ENCODE measurements around the gene TRIM58. TPM values are rescaled to one million over a fixed set of nuclear protein-coding genes. Genes with fewer than 3 reads are reported as not detected.

Gene TRIM58, protein sequence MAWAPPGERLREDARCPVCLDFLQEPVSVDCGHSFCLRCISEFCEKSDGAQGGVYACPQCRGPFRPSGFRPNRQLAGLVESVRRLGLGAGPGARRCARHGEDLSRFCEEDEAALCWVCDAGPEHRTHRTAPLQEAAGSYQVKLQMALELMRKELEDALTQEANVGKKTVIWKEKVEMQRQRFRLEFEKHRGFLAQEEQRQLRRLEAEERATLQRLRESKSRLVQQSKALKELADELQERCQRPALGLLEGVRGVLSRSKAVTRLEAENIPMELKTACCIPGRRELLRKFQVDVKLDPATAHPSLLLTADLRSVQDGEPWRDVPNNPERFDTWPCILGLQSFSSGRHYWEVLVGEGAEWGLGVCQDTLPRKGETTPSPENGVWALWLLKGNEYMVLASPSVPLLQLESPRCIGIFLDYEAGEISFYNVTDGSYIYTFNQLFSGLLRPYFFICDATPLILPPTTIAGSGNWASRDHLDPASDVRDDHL
- under 1 TPM; 0.21 to 0.65 (median 0.46) TPM for total RNA-seq
- total RNA-seq (2013): 0.50 TPM
- total RNA-seq: 0.04 to 1.3 (median 0.30) reads per million in 29 experiments

DNA sequence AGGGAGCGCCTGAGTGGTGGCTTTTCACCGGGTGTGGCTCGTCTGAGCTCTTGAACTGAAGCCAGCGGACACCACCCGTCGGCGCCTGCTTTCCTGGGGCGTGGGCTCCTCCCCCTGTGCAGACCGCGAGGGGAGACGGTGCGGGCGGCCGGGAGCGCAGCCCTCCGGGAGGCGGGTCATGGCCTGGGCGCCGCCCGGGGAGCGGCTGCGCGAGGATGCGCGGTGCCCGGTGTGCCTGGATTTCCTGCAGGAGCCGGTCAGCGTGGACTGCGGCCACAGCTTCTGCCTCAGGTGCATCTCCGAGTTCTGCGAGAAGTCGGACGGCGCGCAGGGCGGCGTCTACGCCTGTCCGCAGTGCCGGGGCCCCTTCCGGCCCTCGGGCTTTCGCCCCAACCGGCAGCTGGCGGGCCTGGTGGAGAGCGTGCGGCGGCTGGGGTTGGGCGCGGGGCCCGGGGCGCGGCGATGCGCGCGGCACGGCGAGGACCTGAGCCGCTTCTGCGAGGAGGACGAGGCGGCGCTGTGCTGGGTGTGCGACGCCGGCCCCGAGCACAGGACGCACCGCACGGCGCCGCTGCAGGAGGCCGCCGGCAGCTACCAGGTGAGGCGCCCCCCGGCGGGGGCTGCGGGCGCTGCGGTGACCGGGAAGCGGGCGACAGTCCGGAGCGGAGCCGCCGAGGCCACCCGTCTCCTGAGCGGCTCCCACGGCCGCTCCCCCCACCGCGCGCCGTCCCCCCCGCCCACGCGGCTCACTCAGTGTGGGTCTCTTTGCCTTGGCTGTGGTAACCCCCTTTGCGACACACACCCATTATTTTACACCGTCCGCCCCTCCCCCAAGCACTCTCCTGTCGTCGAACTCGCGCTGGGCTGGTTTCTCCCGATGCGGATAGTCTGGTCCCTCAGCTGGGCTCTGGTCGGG is at the start of gene TRIM58:
TSS of gene TRIM58 (plus strand) at position 119 of the 916 bp plus-strand sequence. CDS start at position 179, 60 bp downstream.
- ChIA-PET CTCF (interaction anchor here in 1 of 2 donors (0.7 kb wide), 1 partner anchor 409 kb away, joined by 5 read pairs; no protein-coding TSS in a partner anchor), POLR2A (no interaction called here)
- no peak within 1 kb of the TSS for H3K27ac ChIP-seq (ENCODE audit: low read length)
- ATAC-seq (replicated peaks in 1 of 4): peak; percentile 29 to 74 (median 58)
- Mint-ChIP-seq H3K27ac (peak within 1 kb of the TSS in 1 of 2 donors; percentile 46), H3K36me3 (no peaks in the 10 kb centered on the region), H3K4me1 (peaks cover 9 to 11% (median 10%) of the 10 kb centered on the region in 3 donors), H3K9me3 (no peaks in the 10 kb centered on the region), H3K27me3 (peaks cover 40 to 50% of the 10 kb centered on the region in 2 donors), H3K4me3 (peak within 1 kb of the TSS; percentile 59 to 86 (median 67))
- H3K9me3 ChIP-seq: no peaks in the 10 kb centered on the region
- peaks cover 0 to 23% of the 10 kb centered on the region in 2 experiments for H3K27me3 ChIP-seq (replicated peaks in 1 of 2; ENCODE audit: control insufficient read depth in 2 of 2, extremely low read depth in 1 of 2, insufficient read depth in 2 of 2, low read length in 1 of 2)
- peak within 1 kb of the TSS in 1 of 2 donors; percentile 52 for H3K4me3 ChIP-seq (ENCODE audit: control insufficient read depth in 1 of 2, extremely low read depth in 1 of 2, low read length in 1 of 2)
- peak in 12 of 35 experiments; percentile 1 to 26 (median 6) for DNase-seq
- H3K4me1 ChIP-seq (ENCODE audit: control insufficient read depth in 1 of 2, extremely low read depth in 1 of 2, insufficient read depth in 2 of 2, low read length in 2 of 2): peaks cover 0 to 8% of the 10 kb centered on the region in 2 experiments
- no peaks in the 10 kb centered on the region for H3K36me3 ChIP-seq (ENCODE audit: control insufficient read depth in 2 of 2, extremely low read depth in 1 of 2, insufficient read depth in 1 of 2, low read length in 1 of 2)
- WGBS (ENCODE audit: insufficient coverage): 2% methylated on average over 92 of the region's 109 CpGs

DNA sequence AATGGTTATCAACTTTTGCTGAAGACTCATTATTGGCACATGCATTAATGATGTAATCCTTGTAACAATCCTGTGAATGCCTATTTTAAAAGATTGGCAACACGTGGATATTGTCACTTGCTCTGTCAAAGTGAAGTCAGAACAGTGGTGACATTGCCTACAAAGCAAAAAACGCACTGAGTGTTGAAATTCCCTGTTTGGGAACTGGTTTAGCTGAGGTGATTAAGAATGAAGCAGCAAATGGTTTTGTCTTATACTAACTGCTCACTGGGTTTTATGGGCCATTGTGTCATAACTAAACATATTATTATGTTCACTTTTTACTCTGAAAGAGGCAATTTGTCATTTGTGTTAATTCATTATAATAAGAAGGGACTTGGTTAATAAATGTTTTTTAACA is 44.4 kb upstream of the TRIM58 start:
- DNase-seq (no peak), ATAC-seq (replicated peaks in 1 of 4) (no peak)
- no peaks in the 10 kb centered on the region for H3K4me1 Mint-ChIP-seq
- ChIA-PET CTCF (no interaction called here), POLR2A (no interaction called here)
- Histone ChIP-seq H3K27me3 (replicated peaks in 1 of 2; ENCODE audit: control insufficient read depth in 2 of 2, extremely low read depth in 1 of 2, insufficient read depth in 2 of 2, low read length in 1 of 2) (no peaks in the 10 kb centered on the region), H3K27ac (ENCODE audit: low read length) (no peak overlapping the region), H3K4me3 (ENCODE audit: control insufficient read depth in 1 of 2, extremely low read depth in 1 of 2, low read length in 1 of 2) (no peak overlapping the region), H3K4me1 (ENCODE audit: control insufficient read depth in 1 of 2, extremely low read depth in 1 of 2, insufficient read depth in 2 of 2, low read length in 2 of 2) (no peaks in the 10 kb centered on the region), H3K9me3 (no peaks in the 10 kb centered on the region), H3K36me3 (ENCODE audit: control insufficient read depth in 2 of 2, extremely low read depth in 1 of 2, insufficient read depth in 1 of 2, low read length in 1 of 2) (no peaks in the 10 kb centered on the region)
- no peaks in the 10 kb centered on the region for H3K9me3 Mint-ChIP-seq
- no CpG with 5 or more reads among the region's 2 CpGs for WGBS (ENCODE audit: insufficient coverage)
- H3K27ac Mint-ChIP-seq: no peak overlapping the region
- H3K27me3 Mint-ChIP-seq: peaks cover 2 to 3% of the 10 kb centered on the region in 2 donors
- no peak overlapping the region for H3K4me3 Mint-ChIP-seq
- no peaks in the 10 kb centered on the region for H3K36me3 Mint-ChIP-seq

DNA sequence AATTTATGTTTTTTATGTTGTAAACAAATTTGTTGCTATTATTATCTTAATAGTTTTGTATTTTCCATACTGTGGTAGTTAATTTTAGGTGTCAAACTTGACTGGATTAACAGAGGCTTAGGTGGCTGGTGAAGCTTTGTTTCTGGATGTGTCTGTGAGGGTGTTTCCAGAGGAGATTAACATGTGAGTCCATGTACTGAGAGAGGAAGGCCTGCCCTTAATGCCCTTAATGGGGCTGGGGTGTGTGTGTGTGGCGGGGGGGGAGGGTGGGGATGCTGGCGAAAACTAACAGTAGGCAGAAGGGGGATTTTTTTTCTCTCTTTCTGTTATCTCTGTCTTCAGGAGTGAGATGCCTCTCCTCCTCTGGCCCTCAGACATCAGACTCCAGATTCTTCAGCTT is 34.9 kb upstream of the TRIM58 start:
- no peaks in the 10 kb centered on the region for H3K9me3 ChIP-seq
- Mint-ChIP-seq H3K27ac (no peak overlapping the region), H3K9me3 (no peaks in the 10 kb centered on the region), H3K4me1 (no peaks in the 10 kb centered on the region), H3K36me3 (no peaks in the 10 kb centered on the region), H3K27me3 (no peaks in the 10 kb centered on the region), H3K4me3 (no peak overlapping the region)
- CTCF ChIA-PET: no interaction called here
- H3K27me3 ChIP-seq (replicated peaks in 1 of 2; ENCODE audit: control insufficient read depth in 2 of 2, extremely low read depth in 1 of 2, insufficient read depth in 2 of 2, low read length in 1 of 2): no peaks in the 10 kb centered on the region
- H3K4me3 ChIP-seq (ENCODE audit: control insufficient read depth in 1 of 2, extremely low read depth in 1 of 2, low read length in 1 of 2): no peak overlapping the region
- H3K36me3 ChIP-seq (ENCODE audit: control insufficient read depth in 2 of 2, extremely low read depth in 1 of 2, insufficient read depth in 1 of 2, low read length in 1 of 2): no peaks in the 10 kb centered on the region
- ATAC-seq (replicated peaks in 1 of 4) (no peak), DNase-seq (no peak)
- H3K4me1 ChIP-seq (ENCODE audit: control insufficient read depth in 1 of 2, extremely low read depth in 1 of 2, insufficient read depth in 2 of 2, low read length in 2 of 2): no peaks in the 10 kb centered on the region
- H3K27ac ChIP-seq (ENCODE audit: low read length): no peak overlapping the region
- POLR2A ChIA-PET: no interaction called here
- WGBS (ENCODE audit: insufficient coverage): no CpG with 5 or more reads among the region's 2 CpGs

DNA sequence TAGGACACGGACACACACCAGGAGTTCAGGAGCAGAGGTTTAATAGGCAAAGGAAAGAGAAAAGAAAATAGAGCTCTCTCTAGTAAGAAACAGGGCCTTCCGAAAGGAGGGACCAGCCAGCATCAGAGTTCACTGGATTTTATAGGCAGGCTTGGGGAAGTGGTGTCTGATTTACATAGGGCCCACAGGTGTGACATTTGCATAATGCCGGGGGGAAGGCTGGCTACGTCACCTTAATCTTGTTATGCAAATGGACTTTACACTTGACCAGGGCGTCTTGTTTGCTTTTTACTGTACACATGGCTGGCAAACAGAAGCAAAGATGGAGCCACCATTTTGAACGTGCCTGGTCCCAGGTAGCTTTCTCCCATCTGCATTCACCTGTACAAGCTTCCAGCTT is 33.0 kb upstream of the TRIM58 start, which contains the start of gene OR14A16:
TSS of gene OR14A16 (minus strand) at position 97 of the 400 bp plus-strand sequence. CDS start 8,390 bp downstream, outside the sequence.
- no peaks in the 10 kb centered on the region for H3K36me3 ChIP-seq (ENCODE audit: control insufficient read depth in 2 of 2, extremely low read depth in 1 of 2, insufficient read depth in 1 of 2, low read length in 1 of 2)
- 76% methylated on average over 5 of the region's 6 CpGs for WGBS (ENCODE audit: insufficient coverage)
- H3K27ac ChIP-seq (ENCODE audit: low read length): no peak within 1 kb of the TSS
- no peak within 1 kb of the TSS for H3K4me3 Mint-ChIP-seq
- ATAC-seq (replicated peaks in 1 of 4): no peak
- H3K4me3 ChIP-seq (ENCODE audit: control insufficient read depth in 1 of 2, extremely low read depth in 1 of 2, low read length in 1 of 2): no peak within 1 kb of the TSS
- H3K4me1 Mint-ChIP-seq: no peaks in the 10 kb centered on the region
- H3K9me3 ChIP-seq: no peaks in the 10 kb centered on the region
- H3K9me3 Mint-ChIP-seq: no peaks in the 10 kb centered on the region
- DNase-seq: no peak
- POLR2A ChIA-PET: no interaction called here
- H3K27me3 Mint-ChIP-seq: no peaks in the 10 kb centered on the region
- H3K36me3 Mint-ChIP-seq: no peaks in the 10 kb centered on the region
- no peaks in the 10 kb centered on the region for H3K27me3 ChIP-seq (replicated peaks in 1 of 2; ENCODE audit: control insufficient read depth in 2 of 2, extremely low read depth in 1 of 2, insufficient read depth in 2 of 2, low read length in 1 of 2)
- no peak within 1 kb of the TSS for H3K27ac Mint-ChIP-seq
- H3K4me1 ChIP-seq (ENCODE audit: control insufficient read depth in 1 of 2, extremely low read depth in 1 of 2, insufficient read depth in 2 of 2, low read length in 2 of 2): no peaks in the 10 kb centered on the region
- CTCF ChIA-PET: no interaction called here

DNA sequence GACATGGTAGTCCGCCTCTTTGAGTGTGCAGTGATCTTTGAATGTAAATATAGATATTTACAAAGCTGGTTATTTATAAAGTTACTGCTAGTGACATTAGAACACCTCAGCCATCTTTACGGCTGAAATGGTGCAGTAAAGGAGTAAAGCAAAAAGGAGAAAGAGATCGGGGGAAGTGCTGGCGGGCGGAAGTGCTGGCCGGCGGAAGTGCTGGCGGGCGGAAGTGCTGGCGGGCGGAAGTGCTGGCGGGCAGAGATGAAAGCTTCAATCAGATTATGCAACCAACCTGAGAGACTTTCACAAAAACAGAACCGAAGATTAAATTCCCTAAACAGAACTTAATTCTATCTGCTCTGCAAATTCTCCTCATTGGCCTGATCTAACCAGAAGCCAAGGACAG is 31.6 kb upstream of the TRIM58 start:
- H3K4me3 Mint-ChIP-seq: no peak overlapping the region
- H3K27ac Mint-ChIP-seq: no peak overlapping the region

DNA sequence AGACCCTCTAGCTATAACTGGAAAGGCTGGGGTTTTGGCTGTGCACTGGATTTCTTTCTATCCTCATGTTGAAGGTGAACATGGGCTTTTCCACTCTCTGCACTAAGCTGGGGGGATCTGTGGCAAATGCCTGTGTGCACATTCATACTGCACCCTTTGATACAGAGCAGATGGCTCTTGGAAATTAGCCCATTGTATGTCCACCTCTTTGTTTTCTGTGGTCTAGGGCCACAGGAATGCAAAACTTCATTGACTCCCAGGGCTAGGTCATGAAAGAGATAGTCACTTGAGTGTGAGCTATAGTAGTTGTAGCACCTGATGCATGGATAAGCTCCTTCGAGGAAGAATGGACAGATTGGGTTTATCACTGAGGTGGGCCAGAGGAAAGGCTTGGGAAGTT is 27.3 kb upstream of the TRIM58 start:
- Mint-ChIP-seq H3K27me3 (peaks cover 0 to 8% of the 10 kb centered on the region in 2 donors), H3K9me3 (no peaks in the 10 kb centered on the region), H3K4me3 (no peak overlapping the region), H3K36me3 (no peaks in the 10 kb centered on the region), H3K27ac (no peak overlapping the region), H3K4me1 (no peaks in the 10 kb centered on the region)
- Histone ChIP-seq H3K4me1 (ENCODE audit: control insufficient read depth in 1 of 2, extremely low read depth in 1 of 2, insufficient read depth in 2 of 2, low read length in 2 of 2) (no peaks in the 10 kb centered on the region), H3K36me3 (ENCODE audit: control insufficient read depth in 2 of 2, extremely low read depth in 1 of 2, insufficient read depth in 1 of 2, low read length in 1 of 2) (no peaks in the 10 kb centered on the region), H3K27ac (ENCODE audit: low read length) (no peak overlapping the region), H3K9me3 (no peaks in the 10 kb centered on the region), H3K27me3 (replicated peaks in 1 of 2; ENCODE audit: control insufficient read depth in 2 of 2, extremely low read depth in 1 of 2, insufficient read depth in 2 of 2, low read length in 1 of 2) (no peaks in the 10 kb centered on the region), H3K4me3 (ENCODE audit: control insufficient read depth in 1 of 2, extremely low read depth in 1 of 2, low read length in 1 of 2) (no peak overlapping the region)
- ATAC-seq (replicated peaks in 1 of 4): no peak
- CTCF ChIA-PET: no interaction called here
- POLR2A ChIA-PET: no interaction called here
- whole genome bisulfite sequencing (ENCODE audit: insufficient coverage): 0% methylated on average over 1 of the region's 1 CpG
- DNase-seq: no peak

More for the DNA sequence above, 31.6 kb upstream of the TRIM58 start:
- ATAC-seq (replicated peaks in 1 of 4): no peak
- Histone ChIP-seq H3K4me3 (ENCODE audit: control insufficient read depth in 1 of 2, extremely low read depth in 1 of 2, low read length in 1 of 2) (no peak overlapping the region), H3K27me3 (replicated peaks in 1 of 2; ENCODE audit: control insufficient read depth in 2 of 2, extremely low read depth in 1 of 2, insufficient read depth in 2 of 2, low read length in 1 of 2) (no peaks in the 10 kb centered on the region), H3K27ac (ENCODE audit: low read length) (no peak overlapping the region), H3K36me3 (ENCODE audit: control insufficient read depth in 2 of 2, extremely low read depth in 1 of 2, insufficient read depth in 1 of 2, low read length in 1 of 2) (no peaks in the 10 kb centered on the region), H3K9me3 (no peaks in the 10 kb centered on the region), H3K4me1 (ENCODE audit: control insufficient read depth in 1 of 2, extremely low read depth in 1 of 2, insufficient read depth in 2 of 2, low read length in 2 of 2) (no peaks in the 10 kb centered on the region)
- POLR2A ChIA-PET: no interaction called here
- CTCF ChIA-PET: no interaction called here
- Mint-ChIP-seq H3K27me3 (no peaks in the 10 kb centered on the region), H3K4me1 (no peaks in the 10 kb centered on the region), H3K36me3 (no peaks in the 10 kb centered on the region), H3K9me3 (no peaks in the 10 kb centered on the region)
- no CpG with 5 or more reads among the region's 13 CpGs for WGBS (ENCODE audit: insufficient coverage)
- no peak for DNase-seq
